K562 (cell line): Measurements from ENCODE around the gene TTC28. TPM values are rescaled to one million over a fixed set of nuclear protein-coding genes. Genes with fewer than 3 reads are reported as not detected.

ENCODE experiments used
- ATAC-seq: fragments of 200-7000 bp; cut with Tn5 transposase; 3 replicates; pipeline ENCODE4 v1.9.1; 2020; ENCODE audit warnings: moderate library complexity
- BruUV-seq: library from RNA; stranded (reverse); fragments of 400-500 nt; replicated peaks from 2 replicates; lab custom pipeline; 2021; lab: Mats Ljungman, UMichigan
- CTCF ChIA-PET: fragments of 300-600 bp; formaldehyde crosslinking; extraction: SDS; loops from one replicate; lab custom pipeline; 2021; ENCODE audit warnings: low intra/inter-chr PET ratio; lab: Yijun Ruan, JAX
- POLR2A ChIA-PET: fragments of 300-600, 350-650 bp; sonication (Branson Sonifier 250); formaldehyde crosslinking; extraction: SDS; loops from one replicate; lab custom pipeline; 2021; ENCODE audit warnings: antibody characterized with exemption, inconsistent platforms; lab: Yijun Ruan, JAX
- DNase-seq, 4 experiments: peaks; one replicate each; pipeline versions ENCODE4 v3.0.0 to v3.0.0-alpha.2; 2011 to 2018; ENCODE audit warnings: low spot score in 3 of 4, mixed read lengths in 3 of 4; ENCODE audit errors: extremely low read depth in 1 of 4
- FAIRE-seq: peaks from 2 replicates; lab custom pipeline; 2011; peaks lifted over from hg19 to GRCh38; lab: Jason Lieb, UNC
- H2AFZ ChIP-seq: 2 replicates; pipeline ENCODE4 v1.6.0; 2011; ENCODE audit warnings: low read depth, low read length, control low read depth, inconsistent platforms
- H3K27ac ChIP-seq: fragments of 200-600 bp; 3 replicates; pipeline ENCODE4 v1.8.0; 2011; ENCODE audit warnings: low read depth, mild to moderate bottlenecking, control low read depth, inconsistent platforms, low read length, moderate library complexity, mixed read lengths; ENCODE audit errors: extremely low read depth
- H3K27me3 ChIP-seq, 2 experiments: fragments of 300-600 bp in 1 of 2; 2 replicates in 1 of 2; 3 replicates in 1 of 2; pipeline versions ENCODE4 v1.6.0 to v1.8.0; 2011; ENCODE audit warnings: inconsistent platforms in 2 of 2, low read length in 2 of 2, mild to moderate bottlenecking in 1 of 2, mixed read lengths in 1 of 2, moderate library complexity in 1 of 2; ENCODE audit not compliant: control insufficient read depth in 2 of 2, insufficient read depth in 2 of 2
- H3K36me3 ChIP-seq: fragments of 300-600 bp; 3 replicates; pipeline ENCODE4 v1.8.0; 2011; ENCODE audit warnings: mild to moderate bottlenecking, low read length, inconsistent platforms; ENCODE audit not compliant: control insufficient read depth, insufficient read depth
- H3K4me1 ChIP-seq, 2 experiments: fragments of 200-600 bp in 1 of 2; replicated peaks in 1 of 2; 2 replicates in 1 of 2; 3 replicates in 1 of 2; pipeline versions ENCODE4 v1.5.1 to v1.8.0; 2011; ENCODE audit warnings: inconsistent platforms in 2 of 2, low read length in 2 of 2, mild to moderate bottlenecking in 1 of 2, mixed read lengths in 1 of 2, moderate library complexity in 1 of 2; ENCODE audit not compliant: control insufficient read depth in 2 of 2, insufficient read depth in 2 of 2
- H3K4me2 ChIP-seq: 2 replicates; pipeline ENCODE4 v1.6.1; 2011; ENCODE audit warnings: low read length, control low read depth, inconsistent platforms, mixed read lengths; ENCODE audit not compliant: insufficient read depth
- H3K4me3 ChIP-seq: fragments of 200-600 bp; sonication (generic), shearing (Covaris generic); 2 replicates; pipeline ENCODE4 v1.5.1; 2016; ENCODE audit warnings: control low read depth, inconsistent platforms
- H3K79me2 ChIP-seq: fragments of 200-600 bp; 3 replicates; pipeline ENCODE4 v1.8.0; 2011; ENCODE audit warnings: low read length, inconsistent platforms; ENCODE audit not compliant: control insufficient read depth, insufficient read depth
- H3K9ac ChIP-seq, 2 experiments: 2 replicates each; pipeline versions ENCODE4 v1.6.0 to v1.6.1; 2011; ENCODE audit warnings: low read depth in 2 of 2, low read length in 2 of 2, control low read depth in 1 of 2, inconsistent platforms in 1 of 2, mild to moderate bottlenecking in 1 of 2, mixed read lengths in 1 of 2; ENCODE audit not compliant: insufficient read depth in 1 of 2
- H3K9me1 ChIP-seq: one replicate; pipeline ENCODE4 v1.6.0; 2011; ENCODE audit warnings: inconsistent platforms, mild to moderate bottlenecking, low read length, moderate library complexity; ENCODE audit not compliant: control insufficient read depth, insufficient read depth
- H3K9me3 ChIP-seq: replicated peaks from 2 replicates; pipeline ENCODE4 v1.5.1; 2011; ENCODE audit warnings: low read depth, low read length, inconsistent platforms; ENCODE audit not compliant: control insufficient read depth, insufficient read depth
- H4K20me1 ChIP-seq: replicated peaks from 2 replicates; pipeline ENCODE4 v1.6.1; 2011; ENCODE audit warnings: low read length, inconsistent platforms, mixed read lengths; ENCODE audit not compliant: control insufficient read depth, insufficient read depth
- MCM2 ChIP-seq: fragments of 450-650 bp; IDR thresholded peaks from 2 replicates; pipeline ENCODE4 v1.6.1; 2017; ENCODE audit warnings: low read depth, mild to moderate bottlenecking
- SAFB2 ChIP-seq: fragments of 200-400 bp; formaldehyde crosslinking; IDR thresholded peaks from 2 replicates; pipeline ENCODE4 v1.6.1; 2018; ENCODE audit warnings: borderline replicate concordance, low read length, low read depth, moderate library complexity; ENCODE audit not compliant: severe bottlenecking
- THRAP3 ChIP-seq: fragments of 450-650 bp; IDR thresholded peaks from 2 replicates; pipeline ENCODE4 v1.6.1; 2016; ENCODE audit warnings: mild to moderate bottlenecking, inconsistent platforms, borderline replicate concordance
- YBX1 ChIP-seq: fragments of 450-650 bp; IDR thresholded peaks from 2 replicates; pipeline ENCODE4 v1.7.1; 2016; ENCODE audit warnings: mild to moderate bottlenecking
- ZBTB5 ChIP-seq: fragments of 450-650 bp; IDR thresholded peaks from 2 replicates; pipeline ENCODE4 v1.6.1; 2017; ENCODE audit warnings: antibody characterized with exemption
- ZFP1 ChIP-seq: fragments of 450-650 bp; formaldehyde crosslinking; IDR thresholded peaks from 2 replicates; pipeline ENCODE4 v1.4.0; 2020; ENCODE audit warnings: mild to moderate bottlenecking, mixed read lengths
- ZNF311 ChIP-seq: fragments of 250-450 bp; sonication (Bioruptor Pico); IDR thresholded peaks from 2 replicates; pipeline ENCODE4 v1.4.0; 2020; ENCODE audit warnings: mild to moderate bottlenecking, moderate library complexity
- WGBS: fragments of 100-300 bp; shearing (Covaris generic); methylation state at CpG from one replicate; pipeline ENCODE4 v1.1.6; 2016; ENCODE audit warnings: low coverage, mixed read lengths; ENCODE audit not compliant: insufficient coverage; ENCODE audit errors: missing lambda C conversion rate; 5-methylcytosine and 5-hydroxymethylcytosine counted together
- in situ Hi-C: fragments of 300-500 bp; cut with MboI; formaldehyde crosslinking; loops from 4 replicates; pipeline ENCODE4 v1.15.0; 2018; ENCODE audit warnings: inconsistent platforms, mixed read lengths
- intact Hi-C: fragments of 100-400 bp; cut with micrococcal nuclease; formaldehyde crosslinking; loops from 2 replicates; pipeline ENCODE4 v1.14.2; 2022
- polyA plus RNA-seq, 8 experiments: library from polyadenylated mRNA; depleted of rRNA in 4 of 8; stranded (reverse) in 5 of 8; unstranded in 3 of 8; fragments of >200 nt; fragmentation: Nextera tagmentation in 2 of 8; fragmentation: Illumina TruSeq in 1 of 8; extraction: Ambion mirVana in 2 of 8; extraction: Trizol in 1 of 8; gene quantifications; 2 replicates each; pipeline versions ENCODE4 v1.2.1 to v1.2.3, GENCODE V29; 2011 to 2014; ENCODE audit warnings: inconsistent platforms in 1 of 8, missing spikeins in 1 of 8
- total RNA-seq, 7 experiments: library from RNA; depleted of rRNA in 6 of 7; stranded (reverse); fragments of >200 nt in 6 of 7; fragmentation: Illumina TruSeq in 2 of 7; extraction: Trizol in 2 of 7; gene quantifications; 2 replicates each; pipeline versions ENCODE4 v1.2.1 to v1.2.3, GENCODE V29; 2011 to 2021; ENCODE audit warnings: low replicate concordance in 1 of 7

Gene TTC28
- total and polyA plus RNA-seq, 9 of the 15 experiments (the other 6 are each of a cell fraction or from before 2014, with no cell fraction given) = 0.22 to 10.7 (median 3.1) TPM

GRCh38 chr22:28132466-28132865 is 547.2 kb downstream of the TTC28 start:
- no peak overlapping the region for H3K4me2 ChIP-seq
- 15% methylated on average over 2 of the region's 2 CpGs for WGBS
- in situ Hi-C loops (no loop called here), intact Hi-C loops (no loop called here)
- no peak overlapping the region for H2AFZ ChIP-seq
- H3K4me1 ChIP-seq = no peaks in the 10 kb centered on the region
- H4K20me1 ChIP-seq = no peaks in the 10 kb centered on the region
- H3K4me3 ChIP-seq = no peak overlapping the region
- H3K79me2 ChIP-seq = no peaks in the 10 kb centered on the region
- no peaks in the 10 kb centered on the region for H3K9me3 ChIP-seq
- BruUV-seq = no TSS peak
- no peaks in the 10 kb centered on the region for H3K9me1 ChIP-seq
- no peaks in the 10 kb centered on the region for H3K36me3 ChIP-seq
- H3K27ac ChIP-seq = no peak overlapping the region
- no peak overlapping the region for H3K9ac ChIP-seq
- no peaks in the 10 kb centered on the region for H3K27me3 ChIP-seq
- ATAC-seq = no peak
- no peak for FAIRE-seq
- POLR2A ChIA-PET = no interaction called here
- no peak for DNase-seq
- TF ChIP-seq THRAP3 (no peak), MCM2 (no peak), ZFP1 (CRISPR knock-in tag) (no peak), SAFB2 (no peak), ZNF311 (CRISPR knock-in tag) (no peak), ZBTB5 (no peak), YBX1 (no peak)
- TF ChIP-seq, all 486 proteins: peak for 0
- CTCF ChIA-PET = no interaction called here
